Esophagus (tissue), 2 donors: Measurements from ENCODE around the gene KDF1. TPM values are rescaled to one million over a fixed set of nuclear protein-coding genes. Genes with fewer than 3 reads are reported as not detected.

Experiments used
- H3K27ac ChIP-seq, 2 donors: one replicate each; pipeline ENCODE4 v1.5.1; 2013; ENCODE audit warnings: low read depth in 2 of 2, mild to moderate bottlenecking in 2 of 2, inconsistent platforms in 1 of 2, low read length in 1 of 2, moderate library complexity in 1 of 2
- H3K27me3 ChIP-seq, 2 donors: one replicate each; pipeline ENCODE4 v1.6.1; 2013; ENCODE audit warnings: low read length in 2 of 2, control low read depth in 1 of 2, mild to moderate bottlenecking in 1 of 2; ENCODE audit not compliant: insufficient read depth in 2 of 2, control insufficient read depth in 1 of 2
- H3K36me3 ChIP-seq, 2 donors: one replicate each; pipeline ENCODE4 v1.6.1; 2013; ENCODE audit warnings: low read length in 1 of 2; ENCODE audit not compliant: control insufficient read depth in 2 of 2, insufficient read depth in 2 of 2
- H3K4me1 ChIP-seq, 2 donors: one replicate each; pipeline ENCODE4 v1.6.1; 2013; ENCODE audit warnings: low read length in 1 of 2; ENCODE audit not compliant: control insufficient read depth in 2 of 2, insufficient read depth in 2 of 2
- H3K4me3 ChIP-seq, 2 donors: one replicate each; pipeline ENCODE4 v1.5.1; 2013; ENCODE audit warnings: low read length in 2 of 2, mild to moderate bottlenecking in 2 of 2, low read depth in 1 of 2, moderate library complexity in 1 of 2
- H3K9me3 ChIP-seq, 2 donors: one replicate each; pipeline ENCODE4 v1.6.1; 2013; ENCODE audit warnings: mild to moderate bottlenecking in 2 of 2, low read depth in 1 of 2, low read length in 1 of 2, moderate library complexity in 1 of 2; ENCODE audit not compliant: control insufficient read depth in 2 of 2, insufficient read depth in 1 of 2
- WGBS, 2 donors: extraction: QIAGEN DNeasy Blood & Tissue Kit; methylation state at CpG; one replicate each; pipeline ENCODE4 v1.1.7; 2013; 5-methylcytosine and 5-hydroxymethylcytosine counted together
- polyA plus RNA-seq, 2 donors: library from polyadenylated mRNA; stranded (reverse); fragments of 200-250 nt; gene quantifications; one replicate each; pipeline ENCODE4 v1.2.3, GENCODE V29; 2013
- donor health status: healthy with polysubstance abuse.
- donor health status: Bipolar disorder and iron deficiency.

Gene KDF1
- polyA plus RNA-seq, 2 donors = 12.7 to 17.5 TPM

DNA sequence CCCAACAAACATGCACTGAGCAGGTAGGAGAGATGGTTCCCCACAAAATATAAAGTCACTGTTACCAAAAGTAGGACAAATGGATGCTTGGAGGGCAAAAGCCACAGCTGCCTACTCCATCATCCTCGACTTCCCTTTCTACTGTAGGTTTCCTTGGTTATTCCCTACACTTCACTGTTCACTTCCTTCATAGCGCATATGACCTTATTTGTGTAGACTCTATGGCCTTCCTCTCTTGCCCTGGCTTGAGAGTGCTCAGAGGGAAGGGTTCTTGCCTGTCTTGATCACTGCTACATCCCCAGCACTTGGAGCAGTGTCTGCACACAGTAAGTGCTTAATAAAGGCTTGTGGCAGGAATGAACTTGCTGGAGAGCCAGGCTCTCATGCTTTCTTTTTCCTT, 18.6 kb upstream of the KDF1 start:
- Histone ChIP-seq H3K27ac (no peak overlapping the region), H3K4me3 (no peak overlapping the region), H3K9me3 (no peaks in the 10 kb centered on the region), H3K4me1 (no peaks in the 10 kb centered on the region), H3K36me3 (no peaks in the 10 kb centered on the region), H3K27me3 (no peaks in the 10 kb centered on the region)
- WGBS, 2 donors = 70 to 81% methylated on average over 2 of the region's 2 CpGs

- H3K4me1 ChIP-seq = peaks cover 3% of the 10 kb centered on the region in 2 donors
- 73 to 75% methylated on average over 3 of the region's 3 CpGs for WGBS, 2 donors
- H3K27me3 ChIP-seq = no peaks in the 10 kb centered on the region
- no peaks in the 10 kb centered on the region for H3K9me3 ChIP-seq
- H3K36me3 ChIP-seq = no peaks in the 10 kb centered on the region
- no peak overlapping the region for H3K4me3 ChIP-seq
- H3K27ac ChIP-seq = peak overlapping the region in 1 of 2 donors; percentile 50
Measured at GRCh38 chr1:26976621-26977510, 16.6 kb upstream of the KDF1 start.

DNA sequence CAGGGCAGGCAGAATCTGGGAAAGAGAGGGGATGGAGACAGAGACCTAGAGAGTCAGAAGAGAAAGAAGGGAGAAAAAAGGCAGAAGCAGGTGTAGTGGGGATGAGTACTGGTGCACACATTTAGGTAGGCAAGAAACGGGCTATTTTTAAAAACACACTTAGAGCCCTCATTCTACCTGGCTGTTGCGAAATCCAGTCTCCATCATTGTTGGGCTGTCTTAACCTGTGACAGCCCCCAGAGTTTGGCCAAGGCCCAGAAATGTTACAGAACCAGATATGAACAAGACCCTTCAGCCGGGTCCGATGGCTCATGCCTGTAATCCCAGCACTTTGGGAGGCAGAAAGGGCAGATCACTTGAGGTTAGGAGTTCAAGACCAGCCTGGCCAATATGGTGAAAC, 12.6 kb upstream of the KDF1 start:
- 85 to 93% methylated on average over 4 of the region's 4 CpGs for WGBS, 2 donors
- no peak overlapping the region for H3K4me3 ChIP-seq
- H3K36me3 ChIP-seq = no peaks in the 10 kb centered on the region
- no peaks in the 10 kb centered on the region for H3K9me3 ChIP-seq
- no peaks in the 10 kb centered on the region for H3K27me3 ChIP-seq
- no peak overlapping the region for H3K27ac ChIP-seq
- H3K4me1 ChIP-seq = peaks cover 4 to 20% of the 10 kb centered on the region in 2 donors

- peak overlapping the region in 1 of 2 donors; percentile 84 for H3K27ac ChIP-seq
- peaks cover 4 to 20% of the 10 kb centered on the region in 2 donors for H3K4me1 ChIP-seq
- no peaks in the 10 kb centered on the region for H3K36me3 ChIP-seq
- no peaks in the 10 kb centered on the region for H3K27me3 ChIP-seq
- H3K9me3 ChIP-seq = no peaks in the 10 kb centered on the region
- H3K4me3 ChIP-seq = no peak overlapping the region
- 48 to 51% methylated on average over 6 of the region's 6 CpGs for WGBS, 2 donors
Measured at GRCh38 chr1:26972390-26972789, 12.1 kb upstream of the KDF1 start.

DNA sequence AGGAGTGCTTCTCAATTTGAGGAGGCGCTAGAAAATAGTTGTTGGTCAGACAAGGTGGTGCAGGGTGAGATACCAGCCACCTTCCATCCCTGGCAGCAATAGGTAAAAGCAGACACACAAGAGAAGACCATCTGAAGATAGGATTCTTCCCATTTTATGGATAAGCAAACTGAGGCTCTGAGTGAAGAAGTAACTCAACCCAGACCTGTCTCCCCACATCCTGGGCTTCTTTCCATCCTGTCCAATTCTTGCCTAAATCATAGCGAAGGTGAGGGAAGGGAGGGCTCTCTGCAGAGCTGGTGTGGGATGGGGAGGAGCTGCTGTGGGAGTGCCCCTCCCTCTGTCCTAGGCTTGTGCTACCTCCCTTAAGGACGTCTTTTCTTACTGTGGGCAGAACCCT, 11.3 kb upstream of the KDF1 start:
- no peaks in the 10 kb centered on the region for H3K9me3 ChIP-seq
- H3K4me3 ChIP-seq = no peak overlapping the region
- no peaks in the 10 kb centered on the region for H3K27me3 ChIP-seq
- H3K4me1 ChIP-seq = peaks cover 4 to 20% of the 10 kb centered on the region in 2 donors
- H3K36me3 ChIP-seq = no peaks in the 10 kb centered on the region
- peak overlapping the region; percentile 84 for H3K27ac ChIP-seq
- 60% methylated on average over 3 of the region's 3 CpGs for WGBS, 2 donors

GRCh38 chr1:26970810-26971209, 10.5 kb upstream of the KDF1 start:
- H3K4me3 ChIP-seq = no peak overlapping the region
- no peaks in the 10 kb centered on the region for H3K9me3 ChIP-seq
- 43 to 44% methylated on average over 7 of the region's 7 CpGs for WGBS, 2 donors
- H3K36me3 ChIP-seq = no peaks in the 10 kb centered on the region
- H3K27ac ChIP-seq = peak overlapping the region; percentile 84
- no peaks in the 10 kb centered on the region for H3K27me3 ChIP-seq
- H3K4me1 ChIP-seq = peaks cover 4 to 20% of the 10 kb centered on the region in 2 donors

DNA sequence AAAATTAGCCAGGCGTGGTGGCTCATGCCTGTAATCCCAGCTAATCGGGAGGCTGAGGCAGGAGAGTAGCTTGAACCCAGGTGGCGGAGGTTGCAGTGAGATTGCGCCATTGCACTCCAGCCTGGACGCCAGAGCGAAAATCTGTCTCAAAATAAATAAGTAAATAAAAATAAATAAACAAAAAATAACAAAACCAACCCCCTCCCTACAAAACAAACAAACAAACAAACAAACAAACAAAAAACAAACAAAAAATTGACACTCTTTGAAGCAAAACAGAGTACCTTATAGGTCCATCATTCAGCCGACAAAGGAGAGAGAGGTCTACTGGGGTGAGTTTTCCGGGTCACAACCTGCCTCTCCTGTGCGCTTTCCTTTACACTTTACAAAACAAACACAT, 5.4 kb upstream of the KDF1 start:
- no peaks in the 10 kb centered on the region for H3K36me3 ChIP-seq
- no peak overlapping the region for H3K4me3 ChIP-seq
- no peak overlapping the region for H3K27ac ChIP-seq
- peaks cover 0 to 12% of the 10 kb centered on the region in 2 donors for H3K4me1 ChIP-seq
- WGBS, 2 donors = 89 to 92% methylated on average over 9 of the region's 9 CpGs
- no peaks in the 10 kb centered on the region for H3K9me3 ChIP-seq
- no peaks in the 10 kb centered on the region for H3K27me3 ChIP-seq

- Histone ChIP-seq H3K27me3 (no peaks in the 10 kb centered on the region), H3K9me3 (no peaks in the 10 kb centered on the region), H3K36me3 (no peaks in the 10 kb centered on the region), H3K27ac (no peak overlapping the region), H3K4me1 (peaks cover 0 to 10% of the 10 kb centered on the region in 2 donors), H3K4me3 (no peak overlapping the region)
- WGBS, 2 donors = 90 to 92% methylated on average over 6 of the region's 6 CpGs
Measured at GRCh38 chr1:26965213-26965612, 4.9 kb upstream of the KDF1 start.

DNA sequence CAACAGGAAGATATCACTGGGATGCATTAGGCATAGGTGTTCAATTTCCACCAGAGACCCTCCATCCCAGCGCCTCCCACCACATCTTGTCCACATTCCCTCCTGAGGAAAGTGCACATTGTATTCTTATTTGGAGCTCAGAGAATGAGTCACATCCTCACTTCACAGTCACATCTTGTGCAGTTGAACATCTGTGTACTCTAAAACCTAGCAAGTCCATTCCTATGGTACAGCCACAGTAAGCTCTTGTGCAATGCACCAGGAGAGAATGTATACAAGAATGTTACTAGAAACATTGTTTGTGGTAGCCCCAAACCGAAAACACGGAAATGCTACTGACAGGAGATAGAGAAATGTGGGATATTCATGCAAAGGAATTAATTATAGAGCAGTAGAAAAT, 1.6 kb upstream of the KDF1 start:
- no peaks in the 10 kb centered on the region for H3K36me3 ChIP-seq
- no peaks in the 10 kb centered on the region for H3K9me3 ChIP-seq
- H3K4me3 ChIP-seq = no peak overlapping the region
- H3K4me1 ChIP-seq = peaks cover 0 to 9% of the 10 kb centered on the region in 2 donors
- H3K27me3 ChIP-seq = peaks cover 0 to 8% of the 10 kb centered on the region in 2 donors
- WGBS, 2 donors = 54 to 65% methylated on average over 3 of the region's 3 CpGs
- no peak overlapping the region for H3K27ac ChIP-seq

GRCh38 chr1:26960625-26960966, 328 bp upstream of the KDF1 start:
- peak overlapping the region; percentile 78 to 99 for H3K4me3 ChIP-seq
- no peaks in the 10 kb centered on the region for H3K9me3 ChIP-seq
- peaks cover 0 to 8% of the 10 kb centered on the region in 2 donors for H3K27me3 ChIP-seq
- WGBS, 2 donors = 11 to 18% methylated on average over 3 of the region's 3 CpGs
- H3K4me1 ChIP-seq = peaks cover 0 to 9% of the 10 kb centered on the region in 2 donors
- no peaks in the 10 kb centered on the region for H3K36me3 ChIP-seq
- H3K27ac ChIP-seq = peak overlapping the region; percentile 59 to 82
